ENCODE results near the gene ERGIC3.

DNA sequence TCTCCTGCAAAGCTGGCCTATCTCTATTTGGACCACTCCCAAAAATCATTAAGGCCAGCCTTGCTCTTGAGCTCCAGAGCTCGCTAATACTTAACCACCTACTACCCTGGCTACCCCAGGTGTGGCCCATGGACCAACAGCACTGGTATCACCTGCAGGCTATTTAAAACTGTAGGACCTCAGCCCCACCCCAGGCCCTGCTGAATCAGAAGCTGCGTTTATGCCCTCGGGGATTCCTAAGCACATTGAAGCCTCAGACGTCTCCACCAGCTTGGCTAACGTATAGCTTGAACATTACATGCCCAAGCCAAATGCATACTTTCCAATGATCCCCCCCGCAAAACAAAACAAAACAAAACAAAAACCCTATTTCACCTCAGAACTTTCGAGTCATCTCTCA lies 54.0 kb downstream of the ERGIC3 start:
- no peak for TF ChIP-seq POLR2AphosphoS5 (IDR thresholded peaks at IDR 0.05; ENCODE audit: low read depth, low read length)
- TF ChIP-seq POLR2A (IDR thresholded peaks at IDR 0.05; ENCODE audit: low read depth, low read length), result no peak

Measured in GM12892 (cell line).